Osteoblast (primary cell): ENCODE measurements around the gene UBE2Q1. TPM values are rescaled to one million over a fixed set of nuclear protein-coding genes. Genes with fewer than 3 reads are reported as not detected.

Experiments used
- DNase-seq: peaks from one replicate; pipeline ENCODE4 v3.0.0; 2011; ENCODE audit warnings: low spot score, mixed read lengths; ENCODE audit not compliant: insufficient read length; ENCODE audit errors: missing footprints
- H2AFZ ChIP-seq: 2 replicates; pipeline ENCODE4 v1.6.0; 2011; ENCODE audit warnings: mild to moderate bottlenecking, low read length
- H3K27ac ChIP-seq: 2 replicates; pipeline ENCODE4 v1.5.1; 2011; ENCODE audit warnings: mild to moderate bottlenecking, low read depth, low read length, moderate library complexity
- H3K27me3 ChIP-seq: 2 replicates; pipeline ENCODE4 v1.6.0; 2012; ENCODE audit warnings: mild to moderate bottlenecking, control low read depth, inconsistent platforms, low read length, moderate library complexity; ENCODE audit not compliant: insufficient read depth
- H3K36me3 ChIP-seq: 2 replicates; pipeline ENCODE4 v1.5.1; 2011; ENCODE audit warnings: mild to moderate bottlenecking, low read length, control low read depth, moderate library complexity; ENCODE audit not compliant: insufficient read depth
- H3K4me1 ChIP-seq: 2 replicates; pipeline ENCODE4 v1.5.1; 2011; ENCODE audit warnings: mild to moderate bottlenecking, low read length, control low read depth, moderate library complexity; ENCODE audit not compliant: insufficient read depth
- H3K4me2 ChIP-seq: 2 replicates; pipeline ENCODE4 v1.6.0; 2011; ENCODE audit warnings: mild to moderate bottlenecking, low read length; ENCODE audit not compliant: insufficient read depth
- H3K4me3 ChIP-seq: fragments of 200-600 bp; sonication (generic); 3 replicates; pipeline ENCODE4 v1.5.1; 2012; ENCODE audit warnings: mild to moderate bottlenecking, low read length, inconsistent platforms; ENCODE audit not compliant: insufficient read depth
- H3K79me2 ChIP-seq: 2 replicates; pipeline ENCODE4 v1.6.0; 2012; ENCODE audit warnings: mild to moderate bottlenecking, low read length, control low read depth, inconsistent platforms; ENCODE audit not compliant: insufficient read depth
- H3K9me3 ChIP-seq: 2 replicates; pipeline ENCODE4 v1.5.1; 2011; ENCODE audit warnings: low read depth, low read length, control low read depth
- H4K20me1 ChIP-seq: 2 replicates; pipeline ENCODE4 v1.6.0; 2012; ENCODE audit warnings: mild to moderate bottlenecking, low read length, control low read depth; ENCODE audit not compliant: insufficient read depth
- total RNA-seq: library from RNA; depleted of rRNA; stranded (reverse); fragments of >200 nt; gene quantifications from 2 replicates; pipeline ENCODE4 v1.2.3, GENCODE V29; 2012
- TF ChIP-seq, protein P1 (sequence below): IDR thresholded peaks from 2 replicates; pipeline ENCODE4 v1.5.1; 2011; ENCODE audit warnings: mild to moderate bottlenecking, low read depth, low read length, moderate library complexity; ENCODE audit errors: extremely low read depth

UBE2Q1 gene
- total RNA-seq, 1 donor, result 27.9 TPM

DNA sequence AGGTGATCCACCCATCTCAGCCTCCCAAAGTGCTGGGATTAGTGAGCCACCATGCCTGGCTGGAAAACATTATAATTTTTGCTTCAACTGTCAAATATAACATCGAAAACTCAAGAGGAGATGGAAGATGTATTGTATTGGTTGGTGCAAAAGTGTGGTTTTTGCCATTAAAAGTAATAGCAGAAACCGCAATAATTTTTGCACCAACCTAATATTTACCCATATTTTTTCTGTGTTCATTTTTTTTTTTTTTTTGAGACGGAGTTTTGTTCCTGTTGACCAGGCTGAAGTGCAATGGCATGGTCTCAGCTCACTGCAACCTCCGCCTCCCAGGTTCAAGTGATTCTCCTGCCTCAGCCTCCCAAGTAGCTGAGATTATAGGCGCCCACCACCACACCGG lies 29.2 kb downstream of the UBE2Q1 start:
- no peaks in the 10 kb centered on the region for H3K4me1 ChIP-seq

GRCh38 chr1:154527192-154527591 lies 31.3 kb downstream of the UBE2Q1 start:
- H3K4me3 ChIP-seq, result no peak overlapping the region
- H3K27me3 ChIP-seq, result peaks cover 13% of the 10 kb centered on the region
- H3K36me3 ChIP-seq, result no peaks in the 10 kb centered on the region
- H3K9me3 ChIP-seq, result no peaks in the 10 kb centered on the region
- H3K4me2 ChIP-seq, result no peak overlapping the region
- DNase-seq, result no peak
- no peaks in the 10 kb centered on the region for H3K79me2 ChIP-seq
- no peak overlapping the region for H2AFZ ChIP-seq
- no peaks in the 10 kb centered on the region for H3K4me1 ChIP-seq
- H3K27ac ChIP-seq, result no peak overlapping the region
- H4K20me1 ChIP-seq, result no peaks in the 10 kb centered on the region
- TF ChIP-seq, protein P1, sequence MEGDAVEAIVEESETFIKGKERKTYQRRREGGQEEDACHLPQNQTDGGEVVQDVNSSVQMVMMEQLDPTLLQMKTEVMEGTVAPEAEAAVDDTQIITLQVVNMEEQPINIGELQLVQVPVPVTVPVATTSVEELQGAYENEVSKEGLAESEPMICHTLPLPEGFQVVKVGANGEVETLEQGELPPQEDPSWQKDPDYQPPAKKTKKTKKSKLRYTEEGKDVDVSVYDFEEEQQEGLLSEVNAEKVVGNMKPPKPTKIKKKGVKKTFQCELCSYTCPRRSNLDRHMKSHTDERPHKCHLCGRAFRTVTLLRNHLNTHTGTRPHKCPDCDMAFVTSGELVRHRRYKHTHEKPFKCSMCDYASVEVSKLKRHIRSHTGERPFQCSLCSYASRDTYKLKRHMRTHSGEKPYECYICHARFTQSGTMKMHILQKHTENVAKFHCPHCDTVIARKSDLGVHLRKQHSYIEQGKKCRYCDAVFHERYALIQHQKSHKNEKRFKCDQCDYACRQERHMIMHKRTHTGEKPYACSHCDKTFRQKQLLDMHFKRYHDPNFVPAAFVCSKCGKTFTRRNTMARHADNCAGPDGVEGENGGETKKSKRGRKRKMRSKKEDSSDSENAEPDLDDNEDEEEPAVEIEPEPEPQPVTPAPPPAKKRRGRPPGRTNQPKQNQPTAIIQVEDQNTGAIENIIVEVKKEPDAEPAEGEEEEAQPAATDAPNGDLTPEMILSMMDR, result no peak

More for the DNA sequence above, 29.2 kb downstream of the UBE2Q1 start:
- no peaks in the 10 kb centered on the region for H4K20me1 ChIP-seq
- no peaks in the 10 kb centered on the region for H3K36me3 ChIP-seq
- TF ChIP-seq, protein P1, result no peak
- H2AFZ ChIP-seq, result no peak overlapping the region
- DNase-seq, result no peak
- no peaks in the 10 kb centered on the region for H3K9me3 ChIP-seq
- H3K79me2 ChIP-seq, result no peaks in the 10 kb centered on the region
- H3K4me2 ChIP-seq, result no peak overlapping the region
- H3K27ac ChIP-seq, result no peak overlapping the region
- H3K27me3 ChIP-seq, result peaks cover 5% of the 10 kb centered on the region
- no peak overlapping the region for H3K4me3 ChIP-seq

DNA sequence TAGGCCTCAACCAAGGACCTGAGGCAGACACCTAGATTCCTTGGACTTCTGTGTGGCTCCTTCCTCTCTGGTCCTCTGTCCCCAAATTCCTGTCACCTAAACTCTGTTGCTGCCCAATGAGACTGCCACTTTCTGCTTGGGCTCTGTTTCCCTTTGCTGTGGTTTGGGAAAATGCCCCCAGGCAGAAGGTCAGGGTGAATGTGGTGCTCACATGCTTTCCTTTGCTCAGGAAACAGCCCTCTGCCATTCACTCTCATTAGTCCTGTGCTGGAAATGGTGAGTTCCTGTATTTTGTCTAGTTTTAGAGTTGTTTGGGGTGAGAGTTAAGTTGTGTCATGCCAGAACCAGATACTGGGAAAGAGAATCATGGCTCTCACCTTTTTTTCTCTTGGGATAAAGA lies 33.6 kb downstream of the UBE2Q1 start:
- Histone ChIP-seq H3K9me3 (no peaks in the 10 kb centered on the region), H2AFZ (no peak overlapping the region), H4K20me1 (no peaks in the 10 kb centered on the region), H3K4me2 (no peak overlapping the region), H3K36me3 (no peaks in the 10 kb centered on the region), H3K4me3 (no peak overlapping the region), H3K27me3 (peaks cover 23% of the 10 kb centered on the region), H3K79me2 (no peaks in the 10 kb centered on the region), H3K4me1 (no peaks in the 10 kb centered on the region), H3K27ac (no peak overlapping the region)
- DNase-seq, result no peak
- TF ChIP-seq, protein P1, result no peak

DNA sequence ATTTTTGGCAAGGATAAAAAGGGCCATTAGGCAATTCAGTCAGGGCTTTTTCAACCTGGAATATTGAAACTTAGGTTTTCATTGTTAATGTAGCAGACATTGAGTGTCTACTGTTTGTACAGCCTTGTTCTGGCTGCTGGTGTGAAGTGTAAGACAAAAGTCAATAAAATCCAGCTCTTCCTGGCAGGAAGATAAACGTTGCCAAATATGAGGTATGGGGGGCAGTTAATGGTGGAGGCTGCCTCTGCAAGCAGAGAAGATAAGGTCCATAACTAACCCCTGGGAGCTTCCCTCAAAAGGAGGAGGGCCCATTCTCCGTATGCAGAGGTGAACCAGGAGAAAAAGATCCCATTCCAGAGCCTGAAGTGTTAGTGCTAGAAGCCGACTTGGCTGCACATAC lies 36.8 kb downstream of the UBE2Q1 start:
- Histone ChIP-seq H2AFZ (no peak overlapping the region), H3K4me1 (no peaks in the 10 kb centered on the region), H3K36me3 (no peaks in the 10 kb centered on the region), H3K4me3 (no peak overlapping the region), H3K79me2 (no peaks in the 10 kb centered on the region), H4K20me1 (no peaks in the 10 kb centered on the region), H3K27ac (no peak overlapping the region), H3K4me2 (no peak overlapping the region), H3K9me3 (no peaks in the 10 kb centered on the region), H3K27me3 (peaks cover 27% of the 10 kb centered on the region)
- DNase-seq, result no peak
- TF ChIP-seq, protein P1, result no peak
